H1 (cell line): ENCODE data around the gene PANX2. TPM values are rescaled to one million over a fixed set of nuclear protein-coding genes. Genes with fewer than 3 reads are reported as not detected.

Experiments used
- CTCF ChIA-PET: fragments of 300-600 bp; sonication (Branson Sonifier 250); formaldehyde crosslinking; loops from one replicate; lab custom pipeline; 2021; ENCODE audit not compliant: partially characterized antibody; lab: Charles Lee
- POLR2A ChIA-PET: fragments of 300-600 bp; sonication (Branson Sonifier 250); formaldehyde crosslinking; loops from one replicate; lab custom pipeline; 2021; ENCODE audit warnings: inconsistent platforms; ENCODE audit not compliant: partially characterized antibody; lab: Charles Lee
- DNase-seq, 2 experiments: peaks; one replicate each; pipeline versions ENCODE4 v3.0.0 to v3.0.0-alpha.2; 2010 to 2022; ENCODE audit warnings: low spot score in 2 of 2, low read depth in 1 of 2, mixed read lengths in 1 of 2
- FAIRE-seq: peaks from 2 replicates; lab custom pipeline; 2011; peaks lifted over from hg19 to GRCh38; lab: Jason Lieb, UNC
- H2AFZ ChIP-seq: 2 replicates; pipeline ENCODE4 v1.8.1; 2012; ENCODE audit warnings: low read length, inconsistent platforms
- H2AK5ac ChIP-seq: 2 replicates; pipeline ENCODE4 v1.6.1; 2013; ENCODE audit warnings: low read depth, low read length
- H2BK120ac ChIP-seq: replicated peaks from 2 replicates; pipeline ENCODE3; 2013; ENCODE audit warnings: low read depth, low read length, inconsistent platforms
- H2BK12ac ChIP-seq: 2 replicates; pipeline ENCODE4 v1.6.1; 2013; ENCODE audit warnings: low read depth, low read length
- H2BK15ac ChIP-seq: 2 replicates; pipeline ENCODE4 v1.6.1; 2013; ENCODE audit warnings: low read length
- H2BK20ac ChIP-seq: 2 replicates; pipeline ENCODE4 v1.6.1; 2013; ENCODE audit warnings: low read length
- H2BK5ac ChIP-seq: 2 replicates; pipeline ENCODE4 v1.6.1; 2013; ENCODE audit warnings: low read depth, low read length
- H3K14ac ChIP-seq: 2 replicates; pipeline ENCODE4 v1.6.1; 2013; ENCODE audit warnings: inconsistent platforms; ENCODE audit not compliant: insufficient read length
- H3K18ac ChIP-seq: 2 replicates; pipeline ENCODE4 v1.6.1; 2013; ENCODE audit warnings: low read length; ENCODE audit errors: extremely low read depth
- H3K23ac ChIP-seq: 2 replicates; pipeline ENCODE4 v1.6.1; 2013; ENCODE audit warnings: inconsistent platforms; ENCODE audit not compliant: insufficient read length
- H3K23me2 ChIP-seq: 2 replicates; pipeline ENCODE4 v1.6.1; 2013; ENCODE audit warnings: low read depth, low read length
- H3K27ac ChIP-seq: 2 replicates; pipeline ENCODE4 v1.6.1; 2011; ENCODE audit warnings: low read depth, low read length, inconsistent platforms
- H3K27me3 ChIP-seq, 4 experiments: replicated peaks in 1 of 4; 1 replicate in 1 of 4; 2 replicates in 3 of 4; pipeline versions ENCODE4 v1.6.1 to v1.8.1; 2011 to 2013; ENCODE audit warnings: low read length in 3 of 4, mild to moderate bottlenecking in 3 of 4, inconsistent platforms in 2 of 4, mixed read lengths in 2 of 4, moderate library complexity in 1 of 4; ENCODE audit not compliant: control insufficient read depth in 3 of 4, insufficient read depth in 3 of 4; ENCODE audit errors: extremely low read depth in 1 of 4
- H3K36me3 ChIP-seq, 4 experiments: 2 replicates each; pipeline versions ENCODE4 v1.6.1 to v1.8.1; 2011 to 2013; ENCODE audit warnings: mild to moderate bottlenecking in 4 of 4, low read length in 3 of 4, moderate library complexity in 2 of 4, control low read depth in 1 of 4, inconsistent platforms in 1 of 4; ENCODE audit not compliant: insufficient read depth in 4 of 4, control insufficient read depth in 2 of 4
- H3K4ac ChIP-seq: replicated peaks from 2 replicates; pipeline ENCODE3; 2013; ENCODE audit warnings: low read length, low read depth, mixed read lengths, inconsistent platforms; ENCODE audit not compliant: insufficient read length
- H3K4me1 ChIP-seq, 4 experiments: replicated peaks in 1 of 4; 1 replicate in 1 of 4; 2 replicates in 3 of 4; pipeline versions ENCODE4 v1.6.1 to v1.8.1; 2011 to 2013; ENCODE audit warnings: low read length in 3 of 4, inconsistent platforms in 2 of 4, mixed read lengths in 1 of 4; ENCODE audit not compliant: insufficient read depth in 4 of 4, control insufficient read depth in 3 of 4
- H3K4me2 ChIP-seq, 2 experiments: 2 replicates each; pipeline versions ENCODE4 v1.6.1 to v1.8.1; 2011 to 2013; ENCODE audit warnings: low read depth in 2 of 2, low read length in 2 of 2, control low read depth in 1 of 2, inconsistent platforms in 1 of 2, mild to moderate bottlenecking in 1 of 2; ENCODE audit not compliant: insufficient read depth in 1 of 2
- H3K4me3 ChIP-seq, 4 experiments: fragments of 200-600, 300-600 bp in 1 of 4; sonication (generic), shearing (Covaris generic), sonication (Bioruptor Twin) in 1 of 4; 2 replicates each; pipeline versions ENCODE4 v1.5.1 to v1.8.1; 2011 to 2016; ENCODE audit warnings: low read length in 4 of 4, low read depth in 3 of 4, control low read depth in 2 of 4, inconsistent platforms in 2 of 4, mild to moderate bottlenecking in 2 of 4, mixed read lengths in 1 of 4, moderate library complexity in 1 of 4; ENCODE audit not compliant: insufficient read depth in 2 of 4; ENCODE audit errors: extremely low read depth in 1 of 4
- H3K56ac ChIP-seq: replicated peaks from 2 replicates; pipeline ENCODE3; 2013; ENCODE audit warnings: low read depth, mild to moderate bottlenecking, mixed read lengths, low read length, inconsistent platforms; ENCODE audit not compliant: insufficient read length
- H3K79me1 ChIP-seq: 2 replicates; pipeline ENCODE4 v1.6.1; 2013; ENCODE audit warnings: low read depth, low read length, control low read depth
- H3K79me2 ChIP-seq, 2 experiments: 2 replicates each; pipeline versions ENCODE4 v1.6.1 to v1.8.1; 2012 to 2013; ENCODE audit warnings: low read length in 2 of 2, mild to moderate bottlenecking in 2 of 2, inconsistent platforms in 1 of 2; ENCODE audit not compliant: insufficient read depth in 2 of 2, control insufficient read depth in 1 of 2
- H3K9ac ChIP-seq, 4 experiments: replicated peaks in 1 of 4; 1 replicate in 1 of 4; 2 replicates in 3 of 4; pipeline versions ENCODE4 v1.6.1 to v1.8.1; 2011 to 2013; ENCODE audit warnings: low read depth in 3 of 4, low read length in 3 of 4, control low read depth in 2 of 4, mild to moderate bottlenecking in 2 of 4, moderate library complexity in 2 of 4, inconsistent platforms in 1 of 4; ENCODE audit errors: extremely low read depth in 1 of 4
- H3K9me3 ChIP-seq, 2 experiments: 2 replicates each; pipeline versions ENCODE4 v1.6.1 to v1.8.1; 2012 to 2013; ENCODE audit warnings: mild to moderate bottlenecking in 2 of 2, moderate library complexity in 2 of 2, control low read depth in 1 of 2, inconsistent platforms in 1 of 2, low read depth in 1 of 2, low read length in 1 of 2, mixed read lengths in 1 of 2; ENCODE audit not compliant: insufficient read depth in 2 of 2
- H4K20me1 ChIP-seq, 2 experiments: replicated peaks in 1 of 2; 2 replicates each; pipeline versions ENCODE3 to v1.8.1; 2011 to 2013; ENCODE audit warnings: inconsistent platforms in 2 of 2, low read length in 2 of 2, mild to moderate bottlenecking in 1 of 2; ENCODE audit not compliant: insufficient read depth in 2 of 2, control insufficient read depth in 1 of 2
- H4K5ac ChIP-seq: 2 replicates; pipeline ENCODE4 v1.6.1; 2013; ENCODE audit warnings: low read length, low read depth, mixed read lengths, inconsistent platforms; ENCODE audit not compliant: insufficient read length
- H4K8ac ChIP-seq: 2 replicates; pipeline ENCODE4 v1.8.0; 2013; ENCODE audit warnings: mild to moderate bottlenecking, moderate library complexity, low read length, inconsistent platforms; ENCODE audit not compliant: insufficient read depth; ENCODE audit errors: extremely low read depth
- H4K91ac ChIP-seq: replicated peaks from 2 replicates; pipeline ENCODE3; 2013; ENCODE audit warnings: low read length, mixed read lengths, inconsistent platforms; ENCODE audit not compliant: insufficient read length
- CBX8 ChIP-seq: fragments of 300-800, 300-1000 bp; sonication (generic); IDR thresholded peaks from 2 replicates; pipeline ENCODE4 v1.7.1; 2016; ENCODE audit warnings: low read depth, low read length, borderline replicate concordance
- CTCF ChIP-seq, 3 experiments: IDR thresholded peaks; 1 replicate in 2 of 3; 2 replicates in 1 of 3; pipeline versions ENCODE4 v1.5.1 to v1.6.1; 2011; ENCODE audit warnings: low read length in 3 of 3, mild to moderate bottlenecking in 3 of 3, inconsistent platforms in 2 of 3, low read depth in 1 of 3, moderate library complexity in 1 of 3; ENCODE audit not compliant: insufficient read depth in 1 of 3; ENCODE audit errors: control extremely low read depth in 1 of 3
- FOSL1 ChIP-seq: IDR thresholded peaks from 2 replicates; pipeline ENCODE4 v1.6.1; 2011; ENCODE audit warnings: mild to moderate bottlenecking, low read depth, low read length, moderate library complexity; ENCODE audit not compliant: insufficient read depth
- GABPA ChIP-seq: IDR thresholded peaks from 2 replicates; pipeline ENCODE4 v1.6.1; 2011; ENCODE audit warnings: mild to moderate bottlenecking, low read length, moderate library complexity, borderline replicate concordance; ENCODE audit not compliant: insufficient read depth
- RNF2 ChIP-seq: fragments of 200-900, 300-1000 bp; sonication (generic); IDR thresholded peaks from 2 replicates; pipeline ENCODE4 v1.7.1; 2016; ENCODE audit warnings: borderline replicate concordance, low read depth, mild to moderate bottlenecking, antibody characterized with exemption, low read length; ENCODE audit not compliant: poor library complexity, severe bottlenecking; ENCODE audit errors: missing control alignments
- SP1 ChIP-seq: IDR thresholded peaks from 2 replicates; pipeline ENCODE4 v1.6.1; 2011; ENCODE audit warnings: low read depth, low read length
- TBP ChIP-seq: IDR thresholded peaks from 2 replicates; pipeline ENCODE4 v1.6.1; 2011; ENCODE audit warnings: low read depth, low read length, improper control_type of control experiment
- USF2 ChIP-seq: IDR thresholded peaks from 2 replicates; pipeline ENCODE4 v1.6.1; 2011; ENCODE audit warnings: low read length, improper control_type of control experiment
- YY1 ChIP-seq: IDR thresholded peaks from 2 replicates; pipeline ENCODE4 v1.6.1; 2011; ENCODE audit warnings: low read depth, mild to moderate bottlenecking, low read length
- WGBS, 2 experiments: shearing (Covaris generic) in 1 of 2; methylation state at CpG; one replicate each; pipeline versions ENCODE4 v1.1.6 to v1.1.7; 2013 to 2015; ENCODE audit warnings: low lambda C conversion rate in 2 of 2, mixed read lengths in 2 of 2, inconsistent platforms in 1 of 2, low coverage in 1 of 2, missing lambda C conversion rate in 1 of 2; ENCODE audit not compliant: insufficient replicate concordance in 2 of 2, insufficient coverage in 1 of 2, insufficient read length in 1 of 2; ENCODE audit errors: extremely low coverage in 1 of 2, missing lambda C conversion rate in 1 of 2; 5-methylcytosine and 5-hydroxymethylcytosine counted together
- polyA plus RNA-seq, 7 experiments: library from polyadenylated mRNA; depleted of rRNA in 3 of 7; stranded (reverse) in 5 of 7; unstranded in 2 of 7; fragments of >200 nt in 5 of 7; fragments of 200-250 nt in 2 of 7; gene quantifications; 1 replicate in 5 of 7; 2 replicates in 1 of 7; 4 replicates in 1 of 7; pipeline versions ENCODE4 v1.2.1 to v1.2.3, GENCODE V29; 2011 to 2013; ENCODE audit warnings: missing spikeins in 2 of 7, mixed read lengths in 2 of 7
- total RNA-seq: library from RNA; stranded (reverse); fragmentation: NEBNext Ultra II Directional; extraction: Animal tissue kit (Norgen Biotek cat#: 25700); gene quantifications from 2 replicates; pipeline ENCODE4 v1.2.1, GENCODE V29; 2021

Gene PANX2
- total and polyA plus RNA-seq, 2 of the 8 experiments (the other 6 are each of a cell fraction or from before 2014, with no cell fraction given), result 3.5 to 5.0 TPM

GRCh38 chr22:50129121-50129736 is 41.3 kb upstream of the PANX2 start:
- Histone ChIP-seq H3K79me2 (no peaks in the 10 kb centered on the region), H3K23ac (no peak overlapping the region), H2BK20ac (no peak overlapping the region), H3K9ac (no peak overlapping the region), H2BK120ac (no peak overlapping the region), H3K23me2 (no peaks in the 10 kb centered on the region), H2AFZ (no peak overlapping the region), H3K4me1 (no peaks in the 10 kb centered on the region), H4K91ac (no peak overlapping the region), H3K9me3 (no peaks in the 10 kb centered on the region), H3K36me3 (no peaks in the 10 kb centered on the region), H2AK5ac (no peak overlapping the region), H3K4me2 (no peak overlapping the region), H4K20me1 (no peaks in the 10 kb centered on the region), H3K79me1 (no peaks in the 10 kb centered on the region), H3K4ac (no peak overlapping the region), H3K27me3 (no peaks in the 10 kb centered on the region), H3K4me3 (no peak overlapping the region), H3K56ac (no peak overlapping the region), H3K27ac (no peak overlapping the region), H4K5ac (no peak overlapping the region), H3K14ac (no peak overlapping the region), H2BK12ac (no peak overlapping the region), H2BK5ac (no peak overlapping the region), H4K8ac (no peak overlapping the region), H2BK15ac (no peak overlapping the region), H3K18ac (no peak overlapping the region)
- ChIA-PET POLR2A (no interaction called here), CTCF (interaction anchor here (0.8 to 1.8 kb wide), 2 partner anchors 12 to 19 kb away, joined by 3 to 6 read pairs; no protein-coding TSS in a partner anchor)
- no peak for DNase-seq
- 88% methylated on average over 10 of the region's 10 CpGs; no CpG with 5 or more reads in 1 of the 2 experiments for WGBS, 2 experiments
- no peak for FAIRE-seq
- TF ChIP-seq SP1 (no peak), USF2 (no peak), RNF2 (no peak), FOSL1 (no peak), GABPA (no peak), CBX8 (no peak), CTCF (IDR thresholded peaks at IDR 0.05; ENCODE audit: control extremely low read depth in 1 of 3, insufficient read depth in 1 of 3, low read depth in 1 of 3, low read length in 3 of 3) (no peak), TBP (no peak), YY1 (no peak)
